Fibroblast of lung (primary cell): ENCODE data around the gene SERPINE2. TPM values are rescaled to one million over a fixed set of nuclear protein-coding genes. Genes with fewer than 3 reads are reported as not detected.

Source experiments
- DNase-seq, 2 donors: peaks; one replicate each; pipeline versions ENCODE4 v3.0.0 to v3.0.0-alpha.2; 2010; ENCODE audit warnings: low read depth in 2 of 2
- H2AFZ ChIP-seq: 2 replicates; pipeline ENCODE4 v1.5.1; 2012; ENCODE audit warnings: low read length, control low read depth, inconsistent platforms
- H3K27ac ChIP-seq: 2 replicates; pipeline ENCODE4 v1.5.1; 2011; ENCODE audit warnings: low read length, control low read depth; ENCODE audit not compliant: insufficient read depth
- H3K27me3 ChIP-seq: 2 replicates; pipeline ENCODE4 v1.5.1; 2011; ENCODE audit warnings: mild to moderate bottlenecking, low read length; ENCODE audit not compliant: control insufficient read depth, insufficient read depth
- H3K36me3 ChIP-seq: 2 replicates; pipeline ENCODE4 v1.5.1; 2011; ENCODE audit warnings: low read length; ENCODE audit not compliant: control insufficient read depth, insufficient read depth
- H3K4me1 ChIP-seq: 2 replicates; pipeline ENCODE4 v1.5.1; 2011; ENCODE audit warnings: low read length; ENCODE audit not compliant: control insufficient read depth, insufficient read depth; ENCODE audit errors: extremely low read depth
- H3K4me2 ChIP-seq: 2 replicates; pipeline ENCODE4 v1.5.1; 2011; ENCODE audit warnings: low read length, control low read depth; ENCODE audit not compliant: insufficient read depth; ENCODE audit errors: extremely low read depth
- H3K4me3 ChIP-seq, 4 experiments: fragments of 200-600 bp in 1 of 4; sonication (generic) in 1 of 4; replicated peaks in 1 of 4; 2 replicates each; pipeline ENCODE4 v1.5.1; 2011 to 2016; ENCODE audit warnings: low read length in 4 of 4, low read depth in 3 of 4, mild to moderate bottlenecking in 3 of 4, control low read depth in 2 of 4, inconsistent platforms in 1 of 4, mixed read lengths in 1 of 4; ENCODE audit not compliant: insufficient read depth in 1 of 4; ENCODE audit errors: control extremely low read depth in 1 of 4
- H3K79me2 ChIP-seq: 2 replicates; pipeline ENCODE4 v1.5.1; 2012; ENCODE audit warnings: mild to moderate bottlenecking, low read length, inconsistent platforms; ENCODE audit not compliant: control insufficient read depth, insufficient read depth
- H3K9ac ChIP-seq: 2 replicates; pipeline ENCODE4 v1.5.1; 2011; ENCODE audit warnings: mild to moderate bottlenecking, low read length, control low read depth; ENCODE audit not compliant: insufficient read depth
- H3K9me3 ChIP-seq: 2 replicates; pipeline ENCODE4 v1.5.1; 2012; ENCODE audit warnings: low read depth, low read length; ENCODE audit not compliant: control insufficient read depth, insufficient read depth
- H4K20me1 ChIP-seq: 2 replicates; pipeline ENCODE4 v1.5.1; 2011; ENCODE audit warnings: low read length; ENCODE audit not compliant: control insufficient read depth, insufficient read depth; ENCODE audit errors: extremely low read depth
- EZH2 ChIP-seq: IDR thresholded peaks from 2 replicates; pipeline ENCODE4 v1.5.1; 2012; ENCODE audit warnings: low read length, control low read depth, mild to moderate bottlenecking; ENCODE audit errors: missing control alignments
- polyA plus RNA-seq, 2 donors: library from polyadenylated mRNA; depleted of rRNA in 1 of 2; stranded (reverse) in 1 of 2; unstranded in 1 of 2; fragments of >200 nt; gene quantifications; 2 replicates each; pipeline ENCODE4 v1.2.1, GENCODE V29; 2011 to 2012; ENCODE audit warnings: missing spikeins in 1 of 2
- total RNA-seq: library from RNA; depleted of rRNA; stranded (reverse); fragments of >200 nt; gene quantifications from 2 replicates; pipeline ENCODE4 v1.2.1, GENCODE V29; 2014
- TF ChIP-seq, protein P1 (sequence below), 2 donors: IDR thresholded peaks in 1 of 2; conservative IDR thresholded peaks in 1 of 2; 1 replicate in 1 of 2; 2 replicates in 1 of 2; pipeline ENCODE4 v1.5.1; 2011 to 2012; ENCODE audit warnings: low read length in 2 of 2, control low read depth in 1 of 2, inconsistent platforms in 1 of 2, low read depth in 1 of 2, mild to moderate bottlenecking in 1 of 2

The SERPINE2 gene
- total and polyA plus RNA-seq, 2 donors (not counting 1 experiment from before 2014, with no cell fraction given) = 77.9 to 149 TPM

- no peak overlapping the region for H3K4me2 ChIP-seq
- H3K36me3 ChIP-seq = no peaks in the 10 kb centered on the region
- TF ChIP-seq, protein P1, sequence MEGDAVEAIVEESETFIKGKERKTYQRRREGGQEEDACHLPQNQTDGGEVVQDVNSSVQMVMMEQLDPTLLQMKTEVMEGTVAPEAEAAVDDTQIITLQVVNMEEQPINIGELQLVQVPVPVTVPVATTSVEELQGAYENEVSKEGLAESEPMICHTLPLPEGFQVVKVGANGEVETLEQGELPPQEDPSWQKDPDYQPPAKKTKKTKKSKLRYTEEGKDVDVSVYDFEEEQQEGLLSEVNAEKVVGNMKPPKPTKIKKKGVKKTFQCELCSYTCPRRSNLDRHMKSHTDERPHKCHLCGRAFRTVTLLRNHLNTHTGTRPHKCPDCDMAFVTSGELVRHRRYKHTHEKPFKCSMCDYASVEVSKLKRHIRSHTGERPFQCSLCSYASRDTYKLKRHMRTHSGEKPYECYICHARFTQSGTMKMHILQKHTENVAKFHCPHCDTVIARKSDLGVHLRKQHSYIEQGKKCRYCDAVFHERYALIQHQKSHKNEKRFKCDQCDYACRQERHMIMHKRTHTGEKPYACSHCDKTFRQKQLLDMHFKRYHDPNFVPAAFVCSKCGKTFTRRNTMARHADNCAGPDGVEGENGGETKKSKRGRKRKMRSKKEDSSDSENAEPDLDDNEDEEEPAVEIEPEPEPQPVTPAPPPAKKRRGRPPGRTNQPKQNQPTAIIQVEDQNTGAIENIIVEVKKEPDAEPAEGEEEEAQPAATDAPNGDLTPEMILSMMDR (conservative IDR thresholded peaks at IDR 0.05 in 1 of 2, IDR thresholded peaks at IDR 0.05 in 1 of 2; ENCODE audit: low read depth in 1 of 2, low read length in 2 of 2) = no peak
- no peak for TF ChIP-seq EZH2
- no peak overlapping the region for H3K9ac ChIP-seq
- no peak overlapping the region for H3K4me3 ChIP-seq
- H3K4me1 ChIP-seq = no peaks in the 10 kb centered on the region
- H3K9me3 ChIP-seq = no peaks in the 10 kb centered on the region
- DNase-seq = no peak
- no peak overlapping the region for H3K27ac ChIP-seq
- peaks cover 2% of the 10 kb centered on the region for H3K27me3 ChIP-seq
- no peaks in the 10 kb centered on the region for H4K20me1 ChIP-seq
- no peak overlapping the region for H2AFZ ChIP-seq
- no peaks in the 10 kb centered on the region for H3K79me2 ChIP-seq
These were observed 21.8 kb upstream of the SERPINE2 start for GRCh38 chr2:224060783-224061482.

- TF ChIP-seq EZH2 = no peak
- TF ChIP-seq, protein P1 (conservative IDR thresholded peaks at IDR 0.05 in 1 of 2, IDR thresholded peaks at IDR 0.05 in 1 of 2; ENCODE audit: low read depth in 1 of 2, low read length in 2 of 2) = no peak
- H3K36me3 ChIP-seq = no peaks in the 10 kb centered on the region
- no peak overlapping the region for H3K27ac ChIP-seq
- no peaks in the 10 kb centered on the region for H4K20me1 ChIP-seq
- H3K4me2 ChIP-seq = no peak overlapping the region
- no peak overlapping the region for H3K9ac ChIP-seq
- H3K27me3 ChIP-seq = peaks cover 2% of the 10 kb centered on the region
- no peak for DNase-seq
- H2AFZ ChIP-seq = no peak overlapping the region
- H3K4me1 ChIP-seq = no peaks in the 10 kb centered on the region
- H3K9me3 ChIP-seq = no peaks in the 10 kb centered on the region
- H3K4me3 ChIP-seq = no peak overlapping the region
- H3K79me2 ChIP-seq = no peaks in the 10 kb centered on the region
These were observed 20.1 kb upstream of the SERPINE2 start for GRCh38 chr2:224059178-224059577.

GRCh38 chr2:224058048-224058775, 19.1 kb upstream of the SERPINE2 start:
- H3K9me3 ChIP-seq = no peaks in the 10 kb centered on the region
- H3K36me3 ChIP-seq = no peaks in the 10 kb centered on the region
- H3K79me2 ChIP-seq = no peaks in the 10 kb centered on the region
- DNase-seq = no peak
- H3K9ac ChIP-seq = no peak overlapping the region
- no peak overlapping the region for H3K27ac ChIP-seq
- TF ChIP-seq, protein P1 (conservative IDR thresholded peaks at IDR 0.05 in 1 of 2, IDR thresholded peaks at IDR 0.05 in 1 of 2; ENCODE audit: low read depth in 1 of 2, low read length in 2 of 2) = no peak
- TF ChIP-seq EZH2 = no peak
- H3K4me2 ChIP-seq = no peak overlapping the region
- no peaks in the 10 kb centered on the region for H4K20me1 ChIP-seq
- H2AFZ ChIP-seq = no peak overlapping the region
- H3K27me3 ChIP-seq = peaks cover 2% of the 10 kb centered on the region
- H3K4me3 ChIP-seq = no peak overlapping the region
- H3K4me1 ChIP-seq = no peaks in the 10 kb centered on the region
